Femur (tissue), 1 donor: ENCODE measurements around the gene ZNF287.

Source experiments
- DNase-seq: peaks from one replicate; pipeline ENCODE4 v3.0.0-alpha.2; 2017

The ZNF287 gene

GRCh38 chr17:16515933-16516332 lies 53.1 kb downstream of the ZNF287 start:
- no peak for DNase-seq

- no peak for DNase-seq
Observed at GRCh38 chr17:16513873-16514272, 55.1 kb downstream of the ZNF287 start.

GRCh38 chr17:16512011-16512410 lies 57.0 kb downstream of the ZNF287 start:
- DNase-seq, result peak; percentile 61

GRCh38 chr17:16511593-16511992 lies 57.4 kb downstream of the ZNF287 start:
- DNase-seq, result no peak

GRCh38 chr17:16507918-16508533 lies 61.0 kb downstream of the ZNF287 start:
- DNase-seq, result no peak

- DNase-seq, result no peak
Observed at GRCh38 chr17:16506188-16506587, 62.8 kb downstream of the ZNF287 start.

GRCh38 chr17:16504984-16505383 lies 64.0 kb downstream of the ZNF287 start:
- DNase-seq, result no peak
